Heart left ventricle (tissue), 13 donors: Measurements from ENCODE around the gene FYCO1.

Experiments used
- POLR2A ChIP-seq, 2 donors: fragments of 450-650 bp; IDR thresholded peaks; one replicate each; pipeline ENCODE4 v1.6.1; 2017; ENCODE audit warnings: antibody characterized with exemption in 2 of 2, mild to moderate bottlenecking in 2 of 2, moderate library complexity in 2 of 2
- TF ChIP-seq, protein P1 (sequence below), 12 donors: fragments of 200-600 bp; sonication (generic) in 4 of 12; IDR thresholded peaks; one replicate each; pipeline versions ENCODE4 v1.5.0 to v1.8.0; 2018 to 2022; ENCODE audit warnings: antibody characterized with exemption in 12 of 12, mild to moderate bottlenecking in 5 of 12
- donor health status: ischemic (EF 13 %, LVEDD 7.1; RV severe dilation, severe dysfunction).
- donor health status: DM: no; HTN: yes; CAD: no.
- donor health status: DM: no; HTN: no; CAD: no.
- donor health status: ischemic (EF 25% LVEDD 6.9; RV normal size, moderate dysfunction).
- donor health status: ischemic (EF 25% LVEDD 5.7; RV mildly dilated, moderate dysfunction).
- donor health status: ischemic (EF 35%, LVEDD 5.7; RV mildly dilated, moderate dysfunction).
- donor health status: nonischemic (EF 11% LVEDD 7.7; RV severe dilation, severe dysfunction).
- donor health status: DM: yes; HTN: yes; CAD: no.
- donor health status: PGD.
- donor health status: ischemic (EF 29% LVEDD 5.4; RV normal size, mild dysfunction).
- donor health status: nonischemic (EF 23%, LVEDD 6.1; RV moderate dilation, normal function).

DNA sequence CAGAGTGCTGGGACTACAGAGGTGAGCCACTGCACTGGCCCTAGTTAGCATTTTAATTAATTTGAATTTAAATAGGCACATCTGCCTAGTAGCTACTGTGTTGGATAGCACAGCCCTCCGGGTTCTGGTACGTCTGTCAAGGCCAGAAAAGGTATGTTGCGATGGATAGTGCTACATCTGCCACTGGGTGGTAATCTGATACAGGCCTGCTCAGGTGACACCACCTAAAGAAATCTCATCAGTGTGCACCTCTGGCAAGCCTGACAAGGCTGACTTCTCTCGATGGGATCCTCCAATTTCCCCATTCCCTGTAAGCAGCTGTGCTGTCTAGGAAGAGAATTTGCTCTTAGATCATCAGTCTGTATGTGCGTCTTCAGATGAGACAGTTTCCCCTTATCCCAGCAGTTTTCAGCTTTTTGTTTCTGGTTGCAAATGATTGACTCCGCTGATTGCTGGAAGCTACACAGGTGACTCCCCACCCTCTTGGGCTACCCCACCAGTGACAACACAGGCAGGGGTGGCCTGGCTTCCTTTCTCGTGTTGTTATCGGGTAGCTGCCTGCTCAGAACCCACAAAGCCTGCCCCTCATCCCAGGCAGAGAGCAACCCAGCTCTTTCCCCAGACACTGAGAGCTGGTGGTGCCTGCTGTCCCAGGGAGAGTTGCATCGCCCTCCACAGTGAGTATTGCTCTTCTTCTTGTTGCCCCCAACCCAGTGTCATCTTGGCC, 109.5 kb downstream of the FYCO1 start, which contains the start of gene CCR9:
- TF ChIP-seq, protein P1, sequence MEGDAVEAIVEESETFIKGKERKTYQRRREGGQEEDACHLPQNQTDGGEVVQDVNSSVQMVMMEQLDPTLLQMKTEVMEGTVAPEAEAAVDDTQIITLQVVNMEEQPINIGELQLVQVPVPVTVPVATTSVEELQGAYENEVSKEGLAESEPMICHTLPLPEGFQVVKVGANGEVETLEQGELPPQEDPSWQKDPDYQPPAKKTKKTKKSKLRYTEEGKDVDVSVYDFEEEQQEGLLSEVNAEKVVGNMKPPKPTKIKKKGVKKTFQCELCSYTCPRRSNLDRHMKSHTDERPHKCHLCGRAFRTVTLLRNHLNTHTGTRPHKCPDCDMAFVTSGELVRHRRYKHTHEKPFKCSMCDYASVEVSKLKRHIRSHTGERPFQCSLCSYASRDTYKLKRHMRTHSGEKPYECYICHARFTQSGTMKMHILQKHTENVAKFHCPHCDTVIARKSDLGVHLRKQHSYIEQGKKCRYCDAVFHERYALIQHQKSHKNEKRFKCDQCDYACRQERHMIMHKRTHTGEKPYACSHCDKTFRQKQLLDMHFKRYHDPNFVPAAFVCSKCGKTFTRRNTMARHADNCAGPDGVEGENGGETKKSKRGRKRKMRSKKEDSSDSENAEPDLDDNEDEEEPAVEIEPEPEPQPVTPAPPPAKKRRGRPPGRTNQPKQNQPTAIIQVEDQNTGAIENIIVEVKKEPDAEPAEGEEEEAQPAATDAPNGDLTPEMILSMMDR (IDR thresholded peaks at IDR 0.05), result no peak
- TF ChIP-seq POLR2A (IDR thresholded peaks at IDR 0.05), result no peak
